Islet precursor cell (in vitro differentiated cells): ENCODE results near the gene ZNF521.

Experiments used
- DNase-seq: peaks from one replicate; pipeline ENCODE4 v3.0.0-alpha.2; 2018

The ZNF521 gene

DNA sequence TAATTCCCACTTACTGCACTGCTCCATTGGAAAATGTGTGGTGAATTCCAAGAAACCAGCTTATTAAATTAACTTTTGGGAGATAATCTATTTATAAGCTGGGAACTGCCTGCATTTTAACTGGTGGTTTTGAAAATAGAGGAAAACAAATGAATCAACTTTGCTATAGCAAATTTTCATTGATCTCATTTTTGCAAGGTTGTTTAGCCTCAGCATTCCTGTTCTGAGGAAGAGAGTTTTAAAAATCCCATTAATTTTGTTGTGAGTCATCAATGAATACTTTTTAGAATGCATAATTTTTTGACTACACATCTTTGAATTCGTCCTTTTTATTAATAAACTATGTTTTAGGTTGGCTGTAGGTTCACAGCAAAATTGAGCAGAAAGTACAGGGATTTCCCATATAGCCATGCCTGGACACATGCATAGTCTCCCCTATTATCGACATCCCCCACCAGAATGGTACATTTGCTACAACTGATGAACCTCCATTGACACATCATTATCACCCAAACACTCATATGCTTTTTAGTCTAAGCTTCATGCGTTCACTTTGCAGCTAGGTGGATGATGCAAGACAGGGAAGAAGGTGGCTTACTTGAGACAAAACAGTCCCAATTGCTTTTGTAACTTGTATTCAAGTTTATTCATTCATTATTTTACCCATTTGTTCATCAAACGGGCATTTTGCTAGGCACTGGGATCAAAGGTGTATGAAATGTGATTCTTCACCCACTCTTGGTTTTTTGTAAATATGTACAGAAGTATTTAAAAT is 106.9 kb downstream of the ZNF521 start:
- no peak for DNase-seq

DNA sequence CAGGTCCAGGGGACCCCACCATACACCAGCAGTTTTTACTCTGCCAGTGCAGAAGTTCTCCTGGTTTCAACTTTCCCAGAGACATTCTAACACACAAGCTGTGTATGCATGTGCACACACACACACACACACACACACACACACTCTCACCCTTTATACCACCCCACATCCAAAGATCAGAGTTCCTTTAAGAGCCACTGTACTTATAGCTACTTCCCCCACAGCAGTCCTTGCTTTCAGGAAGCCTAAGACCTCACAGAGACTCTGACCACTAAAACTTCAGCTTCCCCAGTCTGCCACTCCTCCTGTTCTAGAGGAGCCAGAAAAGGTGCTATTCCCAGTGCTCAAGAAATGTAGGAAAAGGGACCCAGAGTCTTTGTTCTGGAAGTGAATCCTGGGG is 107.8 kb downstream of the ZNF521 start:
- DNase-seq: no peak

DNA sequence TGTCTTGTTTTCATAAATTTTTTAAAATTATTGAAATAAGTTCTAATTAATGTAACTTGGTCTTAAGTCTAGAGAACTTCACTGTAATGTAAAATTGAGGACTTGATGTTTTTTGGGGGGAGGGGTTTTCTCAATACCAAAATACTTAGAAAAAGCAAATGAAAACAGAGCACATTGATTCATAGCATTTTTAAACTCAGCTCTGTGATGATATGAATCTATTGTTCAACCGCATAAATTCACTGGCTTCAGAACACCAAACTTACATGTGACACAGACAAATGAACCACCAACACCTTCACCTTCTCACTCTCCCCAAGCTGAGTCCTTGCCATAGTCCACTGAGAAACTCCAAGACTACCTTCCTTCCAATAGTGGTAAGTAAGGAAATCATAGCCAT is 108.2 kb downstream of the ZNF521 start:
- DNase-seq: no peak

DNA sequence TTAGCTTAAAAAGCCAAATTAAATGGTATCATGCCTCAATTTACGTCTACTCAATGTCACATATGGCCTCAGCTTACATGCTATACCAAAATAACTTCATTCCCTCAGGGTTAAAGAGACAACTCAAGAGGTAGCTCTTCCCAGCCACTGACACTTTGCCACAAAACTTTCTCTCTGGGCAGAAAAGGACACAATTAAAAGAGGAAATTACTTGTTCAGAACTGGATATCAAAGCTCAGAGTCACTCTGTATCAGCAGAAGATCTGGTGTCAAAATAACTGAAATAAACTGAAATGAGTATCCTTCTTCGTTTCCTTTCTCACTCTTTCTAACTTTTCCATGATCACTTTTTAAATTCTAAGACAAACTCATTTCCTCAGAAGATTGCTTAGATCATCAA is 108.7 kb downstream of the ZNF521 start:
- no peak for DNase-seq

DNA sequence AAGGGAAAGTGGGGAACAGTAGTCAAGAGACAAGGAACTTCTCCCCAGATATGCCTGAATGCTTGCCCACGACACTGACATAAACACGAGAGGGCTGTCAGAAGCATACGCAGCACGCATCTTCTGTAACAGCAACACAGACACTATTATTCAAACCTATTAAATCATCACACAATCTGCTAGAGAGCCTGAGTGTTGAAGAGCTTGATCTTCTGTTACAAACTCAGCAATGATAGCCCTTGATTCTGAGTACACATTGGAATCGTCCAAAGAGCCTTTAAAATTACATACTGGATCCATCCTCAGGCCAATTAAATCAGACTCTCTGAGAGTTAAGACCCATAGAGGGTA is 111.6 kb downstream of the ZNF521 start:
- DNase-seq: no peak

DNA sequence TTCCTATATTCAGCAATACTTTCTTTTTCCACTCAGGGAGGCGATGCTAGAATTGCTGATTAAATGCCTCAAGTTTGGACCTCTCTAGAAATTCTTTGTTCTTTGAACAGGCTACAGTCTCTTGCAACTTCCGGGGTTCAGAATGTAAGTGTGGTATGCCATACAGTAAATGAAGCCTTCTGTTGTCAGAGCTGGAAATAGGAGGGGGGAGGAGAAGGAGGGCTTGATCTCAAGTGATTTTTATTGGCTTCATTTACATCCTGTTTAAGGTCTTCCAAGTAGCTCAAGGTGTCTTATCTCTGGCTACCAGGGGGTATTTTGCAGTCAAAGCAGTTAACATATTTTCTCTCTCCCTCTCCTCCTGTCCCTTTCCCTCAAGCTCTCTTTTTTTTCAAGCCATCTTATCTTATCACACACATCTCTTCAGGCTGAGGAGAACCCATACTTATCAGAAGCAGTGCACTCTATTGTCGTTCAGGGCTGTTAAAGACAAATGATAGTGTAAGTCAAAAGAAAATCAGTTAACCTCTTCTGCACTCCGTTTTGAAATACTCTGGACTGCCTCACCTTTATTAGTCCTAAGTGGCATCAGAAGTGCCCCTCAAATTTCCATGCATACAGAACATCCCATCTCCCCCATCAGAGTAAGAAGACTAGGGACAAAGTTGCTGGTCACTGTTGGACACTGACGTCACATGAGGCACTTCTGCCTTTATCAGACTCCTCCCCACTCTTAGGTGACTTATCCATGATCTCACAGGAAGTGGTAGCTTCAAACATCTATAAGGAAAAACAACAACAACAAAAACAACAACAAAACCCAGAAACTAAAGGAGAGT is 112.2 kb downstream of the ZNF521 start:
- no peak for DNase-seq

DNA sequence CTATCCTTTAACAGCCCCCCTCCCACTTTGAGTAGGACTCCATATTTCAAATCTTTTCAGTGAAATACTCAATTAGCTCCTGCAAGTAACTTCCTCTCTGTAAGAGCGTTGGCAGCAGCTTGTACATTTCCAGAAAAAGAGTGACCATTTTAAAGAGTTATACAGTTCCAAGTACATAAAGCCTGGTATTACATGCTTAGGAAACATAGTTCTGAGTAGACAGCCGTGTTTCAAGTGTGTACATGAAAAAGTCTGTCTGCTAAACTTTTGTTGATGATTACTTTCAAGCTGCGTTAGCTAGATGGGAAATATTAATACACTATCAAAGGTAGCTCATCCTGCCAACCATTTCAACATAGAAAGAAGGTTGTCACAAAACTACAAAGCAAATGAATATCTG is 112.8 kb downstream of the ZNF521 start:
- no peak for DNase-seq

DNA sequence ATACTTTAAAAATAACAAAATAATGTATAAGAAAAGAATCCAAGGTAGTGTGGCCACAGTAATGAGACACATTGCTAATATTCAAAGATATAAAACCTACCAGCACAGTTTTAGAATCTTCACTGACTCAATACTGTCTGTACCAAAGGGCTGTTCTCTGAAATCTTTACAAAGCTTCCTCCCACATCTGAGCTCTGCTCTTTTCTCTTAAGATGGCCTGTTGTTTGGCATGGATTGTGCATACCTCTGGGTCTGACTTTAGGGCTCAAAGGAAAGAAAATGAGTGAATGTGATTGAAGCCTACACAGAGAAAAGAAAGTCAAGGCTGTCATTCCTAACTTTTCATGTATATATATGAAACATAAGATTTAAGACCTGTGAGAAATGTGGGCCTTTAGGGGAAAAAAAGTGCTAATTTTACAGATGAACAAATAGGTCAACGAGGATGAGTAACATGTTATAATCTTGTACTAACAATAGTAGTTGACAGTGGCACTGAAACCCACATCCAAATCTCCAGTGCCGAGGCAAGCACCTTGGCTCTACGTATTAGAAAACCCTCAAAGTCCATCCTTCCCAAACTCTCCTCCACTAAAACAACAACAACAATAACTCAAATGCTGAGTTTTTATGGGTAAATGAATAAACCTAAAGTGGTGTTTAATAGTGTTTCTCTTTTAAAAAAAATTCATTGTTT is 114.2 kb downstream of the ZNF521 start:
- no peak for DNase-seq

DNA sequence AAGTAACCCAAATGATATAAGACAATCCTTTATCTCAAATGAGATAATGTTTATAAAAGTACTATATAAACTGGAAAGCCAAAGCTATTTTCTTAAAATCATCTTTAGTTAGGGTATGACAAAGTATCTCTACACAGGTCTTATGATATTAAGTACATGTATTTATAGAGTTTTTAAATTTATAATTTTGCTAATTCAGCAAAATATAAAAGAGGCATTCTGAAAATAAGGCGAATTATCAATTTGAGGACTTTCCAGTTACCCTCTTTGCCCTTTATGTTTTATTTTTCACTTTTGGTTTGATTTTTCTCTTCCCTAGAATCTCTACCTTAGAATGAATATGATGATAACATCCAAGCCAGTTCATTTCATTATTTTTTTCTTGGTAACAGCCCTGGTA is 115.2 kb downstream of the ZNF521 start:
- DNase-seq: no peak

DNA sequence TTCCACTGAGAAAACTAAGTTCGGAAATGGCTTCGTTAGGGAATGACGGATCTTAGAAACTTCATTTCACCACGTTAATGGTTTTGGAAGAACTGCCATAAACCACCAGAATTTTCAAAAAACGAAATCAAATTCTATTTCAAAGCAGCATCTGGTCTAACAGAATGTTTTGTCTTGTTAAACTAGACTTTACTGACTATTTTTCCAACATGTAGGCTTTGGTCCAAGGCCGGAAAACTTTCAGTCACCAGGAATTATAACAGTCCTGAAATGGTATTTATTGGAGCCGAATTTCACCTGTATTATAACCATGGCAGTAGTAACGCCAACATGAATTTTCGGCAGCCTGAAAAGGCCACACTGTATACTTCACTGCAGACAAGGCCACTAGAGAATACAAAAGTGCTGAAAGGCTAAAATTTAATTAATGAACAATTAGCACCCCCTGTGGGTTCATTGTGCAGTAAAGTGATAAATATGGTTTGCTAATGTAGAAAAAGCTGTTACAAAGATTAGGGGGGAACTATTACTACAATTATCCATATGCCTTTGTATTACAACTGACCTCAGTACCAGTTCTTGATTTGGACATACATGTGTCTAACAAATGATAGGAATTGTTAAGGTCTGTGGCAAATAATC is 116.4 kb downstream of the ZNF521 start:
- no peak for DNase-seq

DNA sequence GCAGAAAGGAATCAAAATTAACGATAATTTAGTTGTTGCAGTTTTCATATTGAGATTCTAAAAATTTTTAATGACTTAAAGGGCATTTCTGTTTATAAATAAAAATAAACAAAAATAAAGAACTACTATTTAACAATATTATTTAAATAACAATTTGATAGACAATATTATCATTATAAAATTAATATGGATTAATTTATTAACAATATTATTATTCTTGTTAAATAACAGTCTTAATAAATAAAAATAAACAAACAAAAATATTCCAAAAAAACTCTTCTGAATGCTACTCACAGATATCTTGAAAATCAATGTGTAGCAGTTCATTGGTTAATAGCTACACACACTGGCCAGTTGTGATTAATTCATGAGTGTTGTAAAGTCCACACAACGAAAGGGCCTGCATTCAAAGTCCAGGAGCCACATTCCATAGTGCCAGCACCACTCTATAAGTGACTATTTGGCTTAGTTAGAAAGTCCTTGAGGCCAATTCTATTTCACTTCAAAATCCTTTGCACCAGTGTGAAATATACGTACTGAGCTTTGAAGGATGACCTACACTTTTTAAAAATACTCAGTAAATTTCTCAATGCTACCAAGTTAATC is 117.1 kb downstream of the ZNF521 start:
- no peak for DNase-seq

DNA sequence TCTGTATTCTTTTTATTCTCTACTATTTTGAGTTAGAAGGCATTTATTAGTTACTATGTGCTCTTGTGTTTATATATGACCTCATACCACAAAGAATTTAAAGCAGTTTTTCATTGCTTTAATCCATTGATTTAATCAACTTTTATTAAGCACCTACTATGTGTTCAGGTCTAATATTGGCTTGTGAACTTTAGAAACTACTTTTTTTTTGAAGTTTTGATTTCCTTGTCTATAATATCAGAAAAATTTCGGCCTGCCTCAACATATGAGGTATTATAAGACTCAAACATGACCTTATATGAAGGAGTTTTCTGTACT is 117.7 kb downstream of the ZNF521 start:
- no peak for DNase-seq

DNA sequence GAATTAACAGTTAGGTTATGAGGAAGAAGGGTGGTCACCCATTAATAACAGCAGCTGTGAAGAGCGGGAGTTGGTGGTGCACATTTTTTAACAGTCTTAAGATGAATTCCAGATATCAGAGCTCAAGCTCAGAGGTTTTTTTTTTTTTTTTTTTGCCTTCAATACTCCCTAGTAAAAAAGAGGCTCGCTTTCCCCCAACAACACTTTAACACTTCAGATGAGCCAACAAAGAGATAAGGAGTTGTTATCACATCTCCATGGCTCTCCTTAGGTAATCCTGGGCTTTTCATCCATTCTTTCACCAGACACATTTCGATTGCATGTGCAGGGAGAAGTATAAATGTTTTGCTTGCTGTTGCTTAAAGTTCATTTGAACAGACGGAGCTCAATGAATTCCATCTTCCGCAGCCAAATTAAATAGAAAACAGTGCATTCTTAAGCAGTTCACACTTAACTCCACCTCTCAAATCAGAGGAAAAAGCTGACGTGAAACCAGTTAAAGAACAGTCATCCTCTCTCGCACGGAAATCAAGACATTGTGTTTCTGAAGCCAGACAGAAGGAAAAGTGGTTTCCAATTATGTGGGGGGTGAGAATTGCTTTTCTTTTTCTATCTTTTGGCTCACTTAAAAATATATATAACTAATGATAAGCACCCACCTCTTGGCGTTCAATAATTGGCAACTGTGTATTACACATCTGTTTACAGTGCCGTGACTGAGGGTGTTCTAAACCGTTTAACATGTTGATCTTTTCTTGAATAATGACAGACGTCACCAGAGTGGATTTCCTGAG is 118.2 kb downstream of the ZNF521 start:
- no peak for DNase-seq

DNA sequence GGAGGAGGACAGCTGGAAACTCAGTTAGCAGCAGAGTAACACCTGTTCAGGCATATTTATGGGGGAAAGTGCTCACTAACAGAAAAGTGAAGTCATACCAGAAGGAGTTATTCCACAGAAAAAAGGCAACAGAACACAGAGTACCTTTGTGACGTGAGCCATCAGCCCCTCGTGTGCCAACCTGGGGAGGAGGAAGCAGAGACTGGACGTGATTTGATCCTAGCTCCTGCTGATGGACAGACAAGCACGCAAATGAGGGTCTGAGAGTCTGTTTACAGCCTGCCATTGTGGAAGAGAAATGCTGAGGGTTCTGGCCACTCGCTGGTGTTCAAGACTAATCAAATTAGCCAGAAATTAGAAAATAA is 120.7 kb downstream of the ZNF521 start:
- DNase-seq: no peak

DNA sequence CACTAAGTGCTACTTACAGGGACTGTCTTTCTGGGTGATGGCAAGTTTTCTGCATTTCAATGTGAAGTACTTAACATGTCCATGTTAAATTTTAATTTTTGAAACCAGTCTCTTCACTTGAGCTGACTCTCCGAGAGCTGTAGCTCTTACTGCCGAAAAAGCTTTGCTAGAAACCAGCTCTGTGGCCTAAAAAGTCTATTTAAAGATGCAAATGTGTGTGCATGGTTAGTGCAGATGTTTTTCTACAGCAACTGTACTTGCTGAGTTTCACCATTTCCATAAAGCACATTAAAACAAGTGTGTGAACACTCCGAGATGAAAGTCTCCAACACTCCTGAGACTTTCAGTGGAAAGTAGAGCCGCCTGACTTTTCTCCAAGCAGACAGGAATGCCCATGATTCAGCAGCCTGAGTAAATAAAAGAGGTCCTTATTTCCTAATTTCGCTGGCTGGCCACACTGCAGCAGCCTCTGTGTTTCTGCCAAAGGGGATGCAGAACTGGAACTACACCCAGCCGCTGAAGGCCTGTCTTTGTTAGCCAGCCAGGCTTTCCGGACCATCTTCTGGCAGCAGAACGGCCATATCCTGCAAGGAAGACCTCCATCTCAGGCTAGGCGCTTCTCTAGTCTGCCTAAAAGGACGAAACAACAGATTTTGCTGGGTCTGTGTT is 121.2 kb downstream of the ZNF521 start:
- peak; percentile 69 for DNase-seq

DNA sequence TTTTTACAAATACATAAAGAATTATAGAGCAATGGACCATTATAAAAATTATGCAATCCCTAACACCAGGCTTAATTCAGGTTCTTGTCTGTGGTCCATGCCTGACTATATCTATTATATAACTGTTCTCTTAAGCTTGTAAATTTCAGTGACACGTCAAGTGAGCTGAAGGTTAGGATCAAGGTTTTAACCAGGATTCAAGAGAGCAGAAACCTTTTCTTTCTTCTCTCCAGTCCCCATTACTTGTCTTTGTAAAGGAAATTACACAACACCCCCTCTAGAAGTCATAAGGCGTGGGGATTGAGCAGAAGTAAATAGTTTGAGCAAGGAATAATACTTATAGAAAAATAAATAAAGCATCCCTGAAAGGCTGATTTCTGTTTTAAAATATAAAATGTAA is 122.0 kb downstream of the ZNF521 start:
- DNase-seq: no peak

DNA sequence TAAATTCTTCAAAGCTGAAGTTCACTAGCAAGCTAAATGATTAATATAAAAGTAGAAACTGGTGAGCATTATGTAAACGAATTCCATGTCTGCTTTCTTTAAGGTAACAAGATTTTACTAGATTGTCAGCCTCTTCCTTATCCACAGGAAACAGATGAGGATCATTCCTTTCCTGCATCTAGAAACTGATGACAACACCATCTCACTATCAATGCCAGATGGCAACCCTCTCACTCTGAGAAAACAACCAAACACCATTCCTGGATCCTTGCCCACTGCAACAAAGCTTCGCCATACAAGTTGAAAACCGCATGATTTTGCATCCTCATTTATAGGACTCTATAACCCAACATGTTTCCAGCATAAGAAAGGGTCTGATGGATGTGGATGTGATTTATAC is 122.9 kb downstream of the ZNF521 start:
- no peak for DNase-seq

DNA sequence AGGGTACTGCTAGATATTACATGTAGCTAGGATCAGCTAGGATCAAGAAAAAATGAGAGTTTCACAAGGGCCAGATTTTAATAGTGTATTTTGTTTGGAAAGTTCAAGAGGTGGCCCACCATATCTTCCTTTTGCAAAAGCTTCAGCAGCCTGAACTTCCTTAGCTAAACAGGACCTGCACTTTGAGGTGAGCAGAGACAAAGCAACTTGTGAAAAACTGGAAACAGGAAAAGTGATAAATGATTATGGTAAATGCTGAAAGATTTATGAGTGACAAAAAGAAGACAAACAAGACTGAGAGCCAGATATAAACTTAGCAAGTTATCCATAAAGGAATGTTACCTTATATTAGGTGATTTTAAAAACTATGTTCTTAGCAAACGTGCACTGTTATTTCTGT is 123.6 kb downstream of the ZNF521 start:
- no peak for DNase-seq

DNA sequence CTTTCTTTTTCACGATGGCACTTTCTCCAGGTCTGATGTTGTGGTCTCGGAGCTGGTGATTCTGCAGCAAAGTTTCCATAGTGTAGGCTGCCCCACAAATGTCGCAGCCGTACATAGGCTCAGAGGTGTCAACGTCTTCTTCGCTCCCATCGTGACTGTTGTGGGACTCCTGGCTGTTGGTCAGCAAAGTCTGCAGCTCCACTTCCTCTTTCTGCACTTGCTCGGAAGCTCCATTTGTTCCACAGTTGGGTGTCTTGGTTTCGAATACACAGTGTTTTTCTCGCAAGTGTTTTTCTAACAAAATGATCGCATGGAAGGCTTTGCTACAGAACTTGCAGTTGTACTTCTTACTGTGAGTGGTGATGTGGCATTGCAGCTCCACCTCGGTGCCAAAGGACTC is 126.8 kb downstream of the ZNF521 start:
- no peak for DNase-seq

DNA sequence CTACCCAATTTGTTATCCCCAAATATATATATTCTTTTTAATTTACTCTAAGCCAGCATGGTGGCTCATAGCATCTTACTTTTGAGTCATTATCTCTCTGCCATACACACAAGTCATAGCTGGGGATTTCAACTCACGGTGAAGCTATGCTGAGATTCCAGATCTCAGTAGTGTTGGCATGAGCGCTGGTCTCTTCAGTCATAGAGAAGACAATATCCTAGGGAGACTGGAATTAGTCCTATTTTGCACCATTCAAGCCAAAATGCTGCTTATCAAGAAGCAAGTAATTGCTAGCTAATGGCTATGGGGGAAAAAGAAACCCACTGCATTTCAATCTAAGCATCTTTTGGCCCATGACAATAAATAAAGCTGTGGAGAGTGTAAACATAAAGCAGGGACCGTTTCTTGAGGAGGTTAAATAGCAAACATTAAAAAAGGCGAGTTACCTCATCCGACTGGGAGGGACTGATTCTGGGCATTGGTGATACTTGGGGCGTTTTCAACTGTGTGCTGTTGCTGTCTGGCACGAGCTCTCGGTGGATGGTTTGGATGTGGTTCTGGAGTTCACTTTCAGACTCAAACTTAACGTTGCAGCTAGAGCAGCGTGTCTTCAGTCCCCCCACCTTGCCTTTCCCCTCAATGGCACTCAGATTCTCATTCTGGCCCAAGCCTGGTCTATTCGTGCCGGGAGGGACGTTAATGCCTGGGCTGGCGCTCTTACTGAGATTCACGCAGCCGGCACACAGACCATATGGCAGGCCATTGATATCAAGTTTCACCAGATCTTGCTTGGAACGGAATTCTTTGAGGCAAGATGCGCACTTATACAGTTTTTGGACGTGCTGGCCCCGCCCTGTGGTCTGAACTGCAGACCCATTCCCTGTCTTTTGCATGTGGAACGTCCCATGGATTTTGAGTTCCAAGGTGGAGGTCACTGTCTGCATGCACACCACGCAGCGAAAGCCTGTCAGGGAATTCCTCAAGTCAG is 127.8 kb downstream of the ZNF521 start:
- DNase-seq: no peak

DNA sequence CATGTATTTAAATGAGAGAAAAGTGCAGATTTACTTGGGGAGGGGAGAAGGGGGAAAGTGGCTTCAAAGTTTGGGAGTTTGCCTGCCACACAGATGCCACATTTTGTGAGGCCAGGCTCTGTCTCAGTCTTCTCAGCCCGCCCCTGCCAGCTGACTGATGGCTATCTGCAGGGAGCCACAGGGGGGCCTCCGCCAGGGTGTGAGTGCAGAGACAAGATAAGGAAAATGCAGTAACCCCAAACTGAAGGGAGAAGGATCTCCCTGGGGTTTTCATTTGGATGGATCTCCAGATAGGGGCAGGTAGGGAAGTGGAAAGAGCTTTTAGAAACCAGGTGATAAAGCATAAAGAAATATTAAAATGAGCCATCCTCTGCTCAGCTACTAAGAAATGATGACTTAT is 128.8 kb downstream of the ZNF521 start:
- DNase-seq: no peak
